Ramos (cell line): ENCODE measurements around the gene DUOX2.

ENCODE experiments used
- in situ Hi-C: fragments of 300-500 bp; cut with MboI; formaldehyde crosslinking; loops from one replicate; pipeline ENCODE4 v1.14.3; 2022; ENCODE audit warnings: low sequenced_read_pairs; ENCODE audit not compliant: unreplicated experiment

The DUOX2 gene

GRCh38 chr15:45121020-45121419 is 7.0 kb upstream of the DUOX2 start:
- in situ Hi-C loops, result no loop called here

- in situ Hi-C loops, result no loop called here
These were observed 6.4 kb upstream of the DUOX2 start for GRCh38 chr15:45120081-45120972.

GRCh38 chr15:45118996-45119395 is 5.0 kb upstream of the DUOX2 start:
- in situ Hi-C loops, result no loop called here

GRCh38 chr15:45118131-45118588 is 4.2 kb upstream of the DUOX2 start:
- in situ Hi-C loops, result no loop called here

GRCh38 chr15:45117308-45118130 is 3.5 kb upstream of the DUOX2 start:
- in situ Hi-C loops, result no loop called here

GRCh38 chr15:45116482-45117307 is 2.7 kb upstream of the DUOX2 start:
- in situ Hi-C loops, result no loop called here

GRCh38 chr15:45116006-45116481 is 2.1 kb upstream of the DUOX2 start:
- in situ Hi-C loops, result no loop called here

- in situ Hi-C loops, result no loop called here
These were observed 1.4 kb upstream of the DUOX2 start for GRCh38 chr15:45115312-45115820.

GRCh38 chr15:45114751-45115085 is 746 bp upstream of the DUOX2 start:
- in situ Hi-C loops, result no loop called here

- in situ Hi-C loops, result no loop called here
These were observed 487 bp downstream of the DUOX2 start for GRCh38 chr15:45113380-45113990.

GRCh38 chr15:45112591-45113379 is 1.2 kb downstream of the DUOX2 start:
- in situ Hi-C loops, result no loop called here

- in situ Hi-C loops, result no loop called here
These were observed 1.8 kb downstream of the DUOX2 start for GRCh38 chr15:45112143-45112590.

GRCh38 chr15:45111390-45112142 is 2.4 kb downstream of the DUOX2 start:
- in situ Hi-C loops, result no loop called here

- in situ Hi-C loops, result no loop called here
These were observed 3.6 kb downstream of the DUOX2 start for GRCh38 chr15:45110256-45110820.

- in situ Hi-C loops, result no loop called here
These were observed 5.9 kb downstream of the DUOX2 start for GRCh38 chr15:45107941-45108630.

- in situ Hi-C loops, result no loop called here
These were observed 7.8 kb downstream of the DUOX2 start for GRCh38 chr15:45106002-45106790.
